GM19438 (cell line): ENCODE data around the gene HSD11B2.

Experiments
- ATAC-seq: cut with Tn5 transposase; IDR thresholded peaks from one replicate; pipeline ENCODE4 v1.9.1; 2021; ENCODE audit warnings: low read depth; ENCODE audit not compliant: unreplicated experiment

Gene HSD11B2

DNA sequence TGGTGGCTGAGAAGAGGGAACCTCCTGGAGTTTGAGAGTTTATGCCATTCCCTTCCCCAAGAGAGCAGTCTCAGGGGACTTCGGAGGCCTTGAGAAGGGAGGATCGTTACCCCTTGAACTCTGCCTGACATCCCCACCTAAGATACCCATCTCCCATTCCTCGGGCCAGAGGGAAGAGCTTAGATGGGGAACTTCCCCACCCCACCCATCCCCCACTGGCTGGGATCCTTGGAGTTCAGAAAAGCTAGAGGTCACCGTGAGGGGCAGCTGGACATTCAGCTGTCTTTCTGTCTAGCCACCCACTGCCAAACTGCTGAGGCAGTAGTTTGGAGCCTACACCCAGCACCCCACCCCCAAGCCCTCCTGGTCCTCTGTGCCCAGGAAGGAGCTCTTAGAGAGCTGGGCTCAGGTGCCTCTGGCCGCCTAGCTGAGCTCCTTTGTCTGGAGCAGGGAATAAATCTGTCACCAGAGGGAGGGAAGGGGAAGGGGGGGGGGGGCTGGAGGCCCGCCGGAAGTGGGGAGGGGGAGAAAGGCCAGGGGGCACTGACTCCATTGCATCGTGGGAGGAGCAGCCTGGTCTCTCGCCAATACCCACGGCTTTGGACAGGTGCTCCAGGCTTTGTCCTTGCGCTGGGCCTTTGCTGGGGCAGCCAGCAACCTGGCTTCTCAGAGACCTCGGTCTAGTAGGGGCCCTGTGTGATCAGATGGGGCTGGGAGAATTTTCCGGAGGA, 1.0 kb downstream of the HSD11B2 start:
- no peak for ATAC-seq

DNA sequence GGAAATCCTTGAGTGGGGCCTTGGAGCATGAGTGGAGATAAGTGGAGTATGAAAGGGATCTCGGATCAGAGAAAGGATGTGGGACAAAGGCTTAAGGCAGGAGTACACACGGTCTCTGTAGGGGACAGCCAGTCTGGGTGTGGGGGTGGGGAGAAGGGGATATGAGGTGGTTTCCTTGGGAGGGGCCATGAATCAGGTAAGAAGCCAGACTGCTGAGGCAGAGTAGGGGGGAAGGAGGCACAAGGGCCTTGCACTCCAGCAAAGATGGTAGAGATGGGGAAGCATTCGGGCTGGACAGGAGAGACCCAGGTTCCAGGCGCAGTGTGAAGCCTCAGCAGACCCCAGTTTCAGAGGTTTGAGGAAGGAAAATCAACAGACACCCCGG, 1.6 kb downstream of the HSD11B2 start:
- no peak for ATAC-seq

DNA sequence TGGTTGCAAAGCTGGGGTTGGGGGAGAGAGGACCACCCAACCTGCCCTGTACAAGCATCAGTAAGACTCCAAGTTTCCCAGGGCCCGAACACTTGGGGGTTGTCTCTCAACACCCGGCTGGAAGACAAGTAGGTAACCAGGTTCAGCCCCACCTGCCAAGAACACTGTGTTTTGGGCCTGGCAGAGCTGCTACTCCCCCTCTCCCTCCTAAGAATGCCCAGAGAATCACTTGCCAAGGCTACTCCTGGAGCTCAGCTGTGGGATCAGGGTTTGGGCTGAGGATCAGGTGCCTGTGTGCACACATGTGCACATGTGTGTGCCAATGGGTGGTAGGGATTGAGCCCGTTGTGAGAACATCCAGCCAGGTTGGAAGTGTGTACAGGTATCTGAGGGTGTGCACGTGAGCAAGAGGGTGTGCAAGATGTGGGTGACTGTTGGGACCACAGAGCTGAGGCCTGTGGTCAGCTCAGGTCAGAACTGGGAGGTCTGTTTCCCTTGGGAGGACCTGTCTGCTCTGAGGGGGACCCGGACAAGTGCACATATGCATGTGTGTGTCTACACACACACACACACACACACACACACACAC, 2.3 kb downstream of the HSD11B2 start:
- ATAC-seq: no peak

DNA sequence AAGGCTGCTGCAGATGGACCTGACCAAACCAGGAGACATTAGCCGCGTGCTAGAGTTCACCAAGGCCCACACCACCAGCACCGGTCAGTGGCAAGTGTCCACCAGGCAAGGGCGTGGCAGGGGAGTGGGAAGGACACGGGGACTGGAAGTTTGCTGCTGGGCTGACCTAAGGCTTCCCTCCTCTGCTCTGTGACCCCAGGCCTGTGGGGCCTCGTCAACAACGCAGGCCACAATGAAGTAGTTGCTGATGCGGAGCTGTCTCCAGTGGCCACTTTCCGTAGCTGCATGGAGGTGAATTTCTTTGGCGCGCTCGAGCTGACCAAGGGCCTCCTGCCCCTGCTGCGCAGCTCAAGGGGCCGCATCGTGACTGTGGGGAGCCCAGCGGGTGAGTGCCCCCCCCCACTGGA, 4.8 kb downstream of the HSD11B2 start:
- ATAC-seq: no peak

DNA sequence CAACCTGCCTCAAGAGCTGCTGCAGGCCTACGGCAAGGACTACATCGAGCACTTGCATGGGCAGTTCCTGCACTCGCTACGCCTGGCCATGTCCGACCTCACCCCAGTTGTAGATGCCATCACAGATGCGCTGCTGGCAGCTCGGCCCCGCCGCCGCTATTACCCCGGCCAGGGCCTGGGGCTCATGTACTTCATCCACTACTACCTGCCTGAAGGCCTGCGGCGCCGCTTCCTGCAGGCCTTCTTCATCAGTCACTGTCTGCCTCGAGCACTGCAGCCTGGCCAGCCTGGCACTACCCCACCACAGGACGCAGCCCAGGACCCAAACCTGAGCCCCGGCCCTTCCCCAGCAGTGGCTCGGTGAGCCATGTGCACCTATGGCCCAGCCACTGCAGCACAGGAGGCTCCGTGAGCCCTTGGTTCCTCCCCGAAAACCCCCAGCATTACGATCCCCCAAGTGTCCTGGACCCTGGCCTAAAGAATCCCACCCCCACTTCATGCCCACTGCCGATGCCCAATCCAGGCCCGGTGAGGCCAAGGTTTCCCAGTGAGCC, 5.8 kb downstream of the HSD11B2 start:
- ATAC-seq: no peak

DNA sequence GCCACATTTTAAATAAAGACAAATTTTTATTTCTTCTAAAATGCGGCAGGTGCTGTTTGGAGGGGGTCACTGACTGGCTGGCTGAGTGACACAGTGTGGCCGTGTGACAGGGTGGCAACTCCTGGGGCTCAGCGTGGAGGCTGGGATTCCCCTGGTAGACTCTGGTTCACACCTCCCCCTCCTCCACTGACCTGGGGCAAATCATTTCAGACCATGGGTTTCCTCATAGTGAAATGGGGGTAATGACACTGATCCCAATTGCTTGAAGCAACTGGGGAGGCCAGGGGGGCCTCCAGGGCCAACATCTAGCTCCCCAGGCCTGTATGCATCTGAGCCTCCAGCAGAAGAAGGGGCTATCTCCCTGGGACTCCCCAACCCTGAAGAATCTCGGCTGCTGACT, 6.6 kb downstream of the HSD11B2 start:
- ATAC-seq: no peak

DNA sequence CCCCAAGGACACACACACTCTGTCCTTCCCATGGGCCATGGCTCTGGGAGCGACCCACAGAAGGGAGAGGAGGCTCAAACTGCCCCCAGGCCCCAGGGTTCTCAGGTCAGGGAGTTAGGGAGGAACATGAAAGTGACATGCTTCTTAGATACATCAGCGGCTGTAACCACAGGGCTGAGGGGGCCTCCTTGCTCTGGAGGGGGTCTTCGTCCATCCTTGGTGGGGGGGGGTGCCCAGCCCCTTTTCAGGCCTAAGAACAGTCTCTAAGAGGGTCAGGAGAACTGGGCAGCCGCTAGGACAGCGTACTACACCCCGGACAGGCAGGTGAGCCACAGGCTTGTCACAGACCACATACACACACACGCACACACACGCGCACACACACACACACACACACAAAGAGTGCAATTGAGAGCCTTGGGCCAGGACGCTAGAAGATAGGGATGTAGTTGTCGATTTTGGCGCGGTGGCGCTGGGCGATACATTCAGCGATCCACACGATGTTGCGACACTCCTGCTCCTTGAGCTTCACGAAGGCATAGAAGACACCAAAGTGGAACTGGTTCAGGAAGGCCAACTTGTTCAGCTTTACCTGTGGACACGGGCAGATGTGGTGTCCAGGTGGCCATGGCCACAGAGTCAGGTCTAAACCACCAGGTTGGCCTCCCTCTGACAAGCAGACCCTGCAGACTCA, 7.3 kb downstream of the HSD11B2 start:
- ATAC-seq: no peak

DNA sequence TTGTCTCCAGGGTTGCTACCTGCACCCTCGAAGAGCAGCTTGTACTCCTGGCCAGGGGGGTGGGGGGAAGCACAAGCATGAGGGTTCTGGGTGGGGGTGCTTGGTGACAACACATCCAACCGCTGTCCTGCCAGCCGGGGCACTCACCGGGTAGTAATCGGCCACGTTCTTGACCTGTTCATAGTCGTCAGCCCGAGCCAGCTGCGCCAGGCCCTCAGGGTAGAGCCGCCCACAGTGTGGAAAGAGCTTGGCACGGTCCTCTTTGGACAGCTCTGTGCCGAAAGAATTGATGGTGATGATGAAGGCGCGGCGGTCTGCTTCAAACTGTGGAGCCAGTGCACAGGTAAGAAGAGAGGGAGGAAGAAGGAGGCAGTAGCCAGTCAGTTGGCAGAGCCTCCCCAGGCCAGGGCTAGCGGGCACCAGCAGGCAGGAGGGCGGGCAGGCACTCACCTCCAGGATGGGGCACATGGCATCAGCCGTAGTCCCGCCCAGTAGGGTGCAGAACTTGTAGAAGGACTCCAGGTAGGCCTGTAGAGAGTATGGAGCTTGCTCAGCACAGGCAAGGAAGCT, 8.0 kb downstream of the HSD11B2 start:
- ATAC-seq: no peak

DNA sequence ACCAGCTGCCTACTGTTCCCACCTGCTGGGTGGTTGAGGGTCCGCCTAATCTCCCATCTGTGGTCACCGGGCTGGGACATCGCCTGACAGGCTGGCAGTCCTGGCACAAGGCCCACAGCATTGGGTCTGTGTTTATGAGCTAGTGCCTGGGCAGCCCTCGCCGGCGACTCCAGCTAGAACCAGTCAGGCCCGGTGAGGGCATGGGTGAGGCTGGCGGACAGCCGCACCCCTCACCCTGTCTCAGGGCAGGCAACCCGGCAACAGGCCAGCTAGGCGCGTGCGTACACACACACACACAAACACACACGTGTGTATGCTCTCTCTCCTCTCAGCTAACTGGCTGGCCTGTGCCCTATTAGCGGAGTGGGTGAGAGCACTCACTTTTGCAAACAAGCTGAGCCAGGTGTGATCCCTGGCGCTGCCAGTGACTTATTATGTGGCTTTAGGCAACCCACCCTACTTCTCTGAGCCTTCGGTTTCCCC, 10.4 kb downstream of the HSD11B2 start:
- no peak for ATAC-seq

DNA sequence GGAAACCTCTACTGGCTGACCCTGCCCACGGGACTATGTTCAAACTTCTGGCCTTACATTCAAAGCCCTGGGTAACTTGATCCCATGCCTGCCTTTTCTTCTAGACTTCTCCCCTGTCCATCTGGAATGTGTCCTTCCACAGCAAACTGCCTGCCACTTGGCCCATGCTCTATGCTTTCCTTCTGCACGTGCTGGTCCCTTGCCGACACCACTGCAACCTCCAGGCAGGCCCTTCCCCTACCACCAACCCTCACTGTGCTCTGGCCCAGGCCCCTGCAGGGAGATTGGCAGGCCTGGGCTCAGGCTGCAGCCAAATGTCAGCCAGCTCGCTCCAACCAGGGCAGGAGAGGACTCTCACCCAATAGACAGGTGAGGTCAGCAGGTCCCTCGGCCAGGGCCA, 11.0 kb downstream of the HSD11B2 start:
- no peak for ATAC-seq

DNA sequence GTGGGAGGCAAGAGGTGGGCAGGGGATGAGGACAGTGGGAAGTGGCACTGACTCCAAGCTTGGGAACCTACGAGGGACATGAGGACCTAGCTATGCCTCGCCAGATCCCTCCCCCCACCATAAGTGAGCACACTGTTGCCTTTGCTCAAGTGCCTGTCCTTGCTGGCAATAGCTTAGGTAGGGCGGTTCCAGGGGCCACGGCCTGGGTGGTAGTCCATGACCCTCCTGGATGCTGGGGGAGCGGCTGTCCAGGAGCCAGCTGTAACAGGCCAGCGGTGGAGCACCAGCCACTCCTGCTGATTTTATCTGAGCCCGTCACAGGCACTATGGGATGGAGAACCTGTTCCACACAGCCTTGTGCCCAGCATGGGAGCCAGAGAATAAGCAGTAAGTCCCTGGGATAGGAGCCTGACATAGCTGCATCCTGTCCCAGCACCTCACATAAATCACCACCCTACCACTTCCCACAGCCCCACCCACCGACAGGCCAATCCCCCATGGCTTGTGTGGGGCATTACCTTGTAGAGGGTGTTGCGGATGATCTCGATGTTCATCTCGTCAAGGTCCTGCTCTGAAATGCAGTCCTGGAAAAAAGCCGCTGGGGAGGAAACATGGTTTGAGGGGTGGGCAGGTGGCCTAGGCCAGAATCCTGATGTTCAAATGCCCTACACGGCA, 11.8 kb downstream of the HSD11B2 start:
- no peak for ATAC-seq

DNA sequence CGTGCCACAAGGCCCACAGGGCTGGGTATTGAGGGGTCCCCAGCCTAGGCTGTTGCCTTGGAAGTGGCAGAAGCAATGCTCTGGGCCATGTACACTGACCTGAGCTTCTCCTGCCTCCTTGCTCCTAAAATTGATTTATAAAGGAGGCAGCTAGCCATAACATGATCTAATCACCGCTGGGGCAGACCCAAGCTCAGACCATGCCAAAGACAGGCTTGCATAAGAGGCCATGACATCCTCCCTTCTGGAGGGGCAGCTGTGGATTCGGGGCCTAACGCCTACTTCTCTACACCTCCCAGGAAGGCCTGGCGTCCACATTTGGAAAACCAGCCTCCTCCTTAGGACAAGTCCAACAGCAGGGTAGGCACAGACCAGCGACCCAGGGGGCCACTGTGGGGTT, 12.3 kb downstream of the HSD11B2 start:
- ATAC-seq: no peak

DNA sequence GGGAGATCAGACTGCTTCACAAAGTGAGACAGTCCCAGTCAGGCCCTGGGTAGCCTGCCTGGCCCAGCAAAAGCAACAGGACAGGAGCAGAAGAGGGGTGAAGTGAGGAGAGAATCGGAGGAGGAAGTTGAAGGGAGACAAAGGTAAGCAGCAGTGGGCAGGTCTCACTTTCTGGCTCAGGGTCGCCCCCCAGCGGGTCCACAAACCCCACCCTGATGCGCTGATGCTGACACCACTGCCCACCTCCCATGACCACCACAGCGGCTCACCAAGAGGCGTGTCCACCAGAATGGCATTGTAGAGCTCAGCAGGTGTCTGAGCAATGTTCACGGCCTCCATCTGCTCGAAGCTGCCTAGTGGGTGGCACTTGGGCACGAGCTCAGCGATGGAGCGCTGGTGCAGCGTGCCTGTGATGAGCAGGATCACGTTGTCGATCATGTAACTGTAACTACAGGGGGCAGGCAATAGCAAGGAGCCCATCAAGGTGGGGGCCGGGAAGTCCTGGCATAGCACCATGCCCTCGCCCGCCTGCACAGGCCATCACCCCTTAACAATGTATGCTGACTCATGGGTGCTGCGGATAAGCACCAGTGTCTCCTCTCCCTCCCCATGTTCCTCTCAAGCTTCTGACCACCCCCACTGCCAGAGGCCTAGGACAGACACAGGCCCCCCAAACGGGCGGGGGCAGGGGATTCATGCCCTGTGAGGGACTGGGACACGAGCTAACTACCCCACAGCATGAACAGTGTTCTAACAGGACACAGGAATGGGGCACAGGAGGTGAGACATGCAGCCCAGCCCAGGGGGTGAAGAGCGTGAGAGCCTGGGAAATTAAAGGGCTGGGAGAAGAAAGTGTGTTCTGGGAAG, 13.6 kb downstream of the HSD11B2 start:
- ATAC-seq: no peak

DNA sequence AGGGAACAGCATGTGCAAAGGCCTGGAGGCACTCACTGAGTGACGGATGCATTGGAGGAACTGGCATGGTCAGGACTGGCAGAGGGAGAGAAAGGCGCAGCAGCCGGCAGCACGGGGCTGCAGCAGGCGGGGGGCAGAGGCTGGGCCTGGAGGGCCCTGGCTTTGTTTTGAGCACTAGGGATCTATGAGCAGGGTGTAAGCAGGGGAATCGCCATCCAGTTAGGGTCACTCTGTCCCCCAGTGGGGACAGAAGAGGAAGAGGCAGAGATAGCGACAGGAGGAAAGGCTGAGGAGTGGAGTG, 14.2 kb downstream of the HSD11B2 start:
- no peak for ATAC-seq

DNA sequence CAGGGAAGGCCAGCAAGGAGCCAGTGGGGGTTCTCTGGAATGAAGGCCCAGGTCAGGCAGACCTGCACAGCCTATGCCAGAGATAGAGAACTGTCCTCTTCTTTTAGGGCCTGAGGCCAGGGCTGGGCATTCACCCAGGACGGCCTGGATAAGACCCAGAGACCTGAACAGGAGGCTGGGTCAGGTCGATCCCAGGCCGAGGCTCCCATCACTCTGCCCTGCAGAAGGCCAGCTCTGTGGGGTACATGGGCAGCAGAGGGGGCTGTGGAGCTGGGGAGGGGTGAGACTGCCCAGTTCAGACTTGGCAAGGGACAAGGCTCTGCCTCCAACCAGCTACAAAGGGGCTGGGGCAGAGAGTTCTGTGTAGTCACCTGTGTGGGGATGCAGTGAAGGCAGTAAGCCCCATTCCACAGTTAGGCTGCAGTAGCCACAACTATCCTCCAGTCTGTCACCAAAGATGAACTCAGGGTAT, 14.6 kb downstream of the HSD11B2 start:
- no peak for ATAC-seq

DNA sequence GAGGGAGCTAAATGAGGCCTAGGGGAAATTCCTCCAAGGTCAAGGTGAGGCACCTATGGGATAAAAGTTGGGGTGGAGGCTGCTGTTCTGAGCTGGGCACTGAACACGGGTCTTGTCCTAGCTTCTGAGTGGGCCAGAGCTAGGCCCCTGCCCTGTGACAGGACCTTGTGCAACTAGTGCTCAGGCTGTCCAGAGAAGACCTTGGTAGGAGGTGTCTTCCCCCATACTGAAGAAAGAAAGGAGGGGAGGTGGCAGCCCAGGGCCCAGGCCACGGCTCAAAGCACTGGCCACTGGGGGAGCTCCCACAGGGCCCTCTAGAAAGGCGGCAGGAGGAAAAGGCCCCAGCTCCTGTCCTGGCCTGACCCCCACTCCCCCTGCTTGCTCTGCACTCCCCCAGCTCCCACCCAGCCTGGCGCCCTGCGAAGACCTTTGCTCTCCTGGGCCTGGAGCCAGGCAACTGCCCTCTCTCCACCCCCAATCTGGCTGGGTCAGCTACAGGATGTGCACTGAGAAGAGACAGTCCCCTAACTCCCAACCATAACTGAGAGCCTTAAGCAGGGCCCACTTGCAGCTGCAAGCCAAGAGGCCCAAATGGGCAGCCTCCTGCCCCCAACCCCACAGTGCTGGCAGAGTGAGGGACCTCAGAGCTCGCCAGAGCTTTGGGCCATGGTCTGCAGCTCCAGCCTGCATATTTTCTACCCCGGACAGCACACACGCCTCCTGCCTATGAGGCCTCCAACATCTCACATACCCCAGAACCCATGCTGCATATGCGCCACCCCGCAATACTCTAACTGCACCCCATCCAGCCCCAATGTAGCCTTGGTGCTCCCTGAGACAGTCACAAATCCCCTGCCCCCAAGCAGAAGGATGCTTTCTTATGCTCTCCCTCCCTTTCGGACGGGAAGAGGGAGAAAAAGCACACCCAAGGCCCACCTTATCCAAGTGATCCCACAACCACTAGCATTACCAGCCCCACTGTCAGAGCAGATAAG, 15.3 kb downstream of the HSD11B2 start:
- ATAC-seq: no peak

DNA sequence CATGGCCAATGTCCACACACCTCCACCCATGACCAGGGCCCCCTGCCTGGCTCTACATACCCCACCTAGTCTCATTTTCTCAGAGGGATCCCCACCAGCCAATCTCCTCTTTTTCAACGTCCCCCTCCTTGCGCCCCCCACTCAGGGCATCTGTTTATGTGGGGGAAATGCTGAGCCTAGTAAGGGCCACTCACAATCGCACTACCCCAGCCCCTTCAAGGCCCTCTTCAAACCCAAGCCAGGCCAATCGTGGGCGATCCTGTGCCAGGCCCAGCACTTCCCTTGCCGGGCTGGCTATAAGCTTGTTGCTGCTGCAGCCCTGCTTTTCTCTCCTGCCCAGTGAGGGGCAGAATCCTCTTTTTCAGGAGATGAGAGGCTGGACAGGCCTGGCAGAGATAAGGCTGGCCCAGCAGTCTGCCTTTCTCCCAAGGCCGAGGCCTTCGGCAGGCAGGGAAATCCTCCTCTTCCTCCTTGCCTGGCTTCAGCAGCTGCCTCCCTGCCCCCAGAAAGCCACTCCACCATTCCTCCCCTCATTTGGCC, 16.1 kb downstream of the HSD11B2 start:
- no peak for ATAC-seq

DNA sequence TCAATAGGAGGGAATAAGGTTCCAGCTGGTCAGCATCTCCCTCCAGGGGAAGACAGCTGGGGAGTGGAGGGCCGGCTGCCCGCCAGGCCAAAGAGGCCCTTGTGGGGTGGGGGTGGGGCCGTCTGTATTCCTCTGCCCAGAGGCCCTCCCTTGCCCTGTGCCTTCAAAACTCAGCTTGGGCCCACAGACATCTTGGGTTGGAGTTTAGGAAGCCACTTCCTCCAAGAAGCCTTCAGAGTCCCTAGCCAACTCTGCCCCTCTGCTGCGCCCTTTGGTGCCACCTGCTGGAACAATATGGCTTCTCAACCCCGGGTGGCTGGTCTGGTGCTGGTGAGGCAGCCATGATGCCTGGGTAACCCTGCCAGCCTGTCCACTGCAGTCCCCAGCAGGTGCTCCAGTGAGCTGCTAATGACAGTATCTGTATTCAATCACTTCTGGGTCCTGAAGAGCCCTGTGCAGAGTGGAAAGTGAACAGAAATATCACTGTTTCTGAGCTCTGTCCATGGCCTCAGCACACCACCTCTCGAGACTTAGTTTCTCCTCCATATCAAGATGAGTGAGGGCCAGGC, 16.7 kb downstream of the HSD11B2 start:
- no peak for ATAC-seq
